CD8-positive, alpha-beta memory T cell (primary cell): ENCODE results near the gene PCDHA13. TPM values are rescaled to one million over a fixed set of nuclear protein-coding genes. Genes with fewer than 3 reads are reported as not detected.
"Not testable (repeated sequence)": the region's sequence is repeated elsewhere in the genome, so short reads cannot be mapped to it uniquely, and the experiment has no call there.

Source experiments
- CTCF ChIA-PET: fragments of 350-600 bp; sonication (Branson Sonifier 250); formaldehyde crosslinking; loops from one replicate; lab custom pipeline; 2021; ENCODE audit warnings: antibody characterized with exemption; lab: Charles Lee
- POLR2A ChIA-PET: fragments of 350-600 bp; sonication (Branson Sonifier 250); formaldehyde crosslinking; loops from one replicate; lab custom pipeline; 2021; ENCODE audit warnings: antibody characterized with exemption; lab: Charles Lee
- DNase-seq, 5 donors: peaks; one replicate each; pipeline versions ENCODE4 v3.0.0 to v3.0.0-alpha.2; 2020 to 2022; ENCODE audit warnings: mixed read lengths in 1 of 5
- H3K27ac ChIP-seq: one replicate; pipeline ENCODE4 v1.7.0; 2013; ENCODE audit warnings: low read depth, mild to moderate bottlenecking, low read length, moderate library complexity
- H3K27me3 ChIP-seq: 2 replicates; pipeline ENCODE4 v1.7.0; 2013; ENCODE audit warnings: low read length, mild to moderate bottlenecking; ENCODE audit not compliant: insufficient read depth, poor library complexity, severe bottlenecking
- H3K36me3 ChIP-seq: 2 replicates; pipeline ENCODE4 v1.7.0; 2013; ENCODE audit warnings: mild to moderate bottlenecking, low read length, moderate library complexity; ENCODE audit not compliant: insufficient read depth
- H3K4me1 ChIP-seq: 2 replicates; pipeline ENCODE4 v1.7.0; 2013; ENCODE audit warnings: mild to moderate bottlenecking, low read length, moderate library complexity; ENCODE audit not compliant: insufficient read depth
- H3K4me3 ChIP-seq: 2 replicates; pipeline ENCODE4 v1.7.0; 2013; ENCODE audit warnings: mild to moderate bottlenecking, low read length
- H3K9me3 ChIP-seq: 2 replicates; pipeline ENCODE4 v1.7.0; 2013; ENCODE audit warnings: mild to moderate bottlenecking, low read length
- H3K27ac Mint-ChIP-seq, 8 donors: one replicate each; pipeline ENCODE4 v1.8.0; 2020 to 2021; ENCODE audit warnings: mixed read lengths in 8 of 8, mild to moderate bottlenecking in 6 of 8, inconsistent platforms in 3 of 8, moderate library complexity in 3 of 8
- H3K27me3 Mint-ChIP-seq, 2 donors: one replicate each; pipeline ENCODE4 v1.8.0; 2020 to 2021; ENCODE audit warnings: mixed read lengths in 2 of 2, mild to moderate bottlenecking in 1 of 2, moderate library complexity in 1 of 2
- H3K36me3 Mint-ChIP-seq, 3 donors: one replicate each; pipeline ENCODE4 v1.8.0; 2020 to 2021; ENCODE audit warnings: mixed read lengths in 3 of 3, inconsistent platforms in 1 of 3, mild to moderate bottlenecking in 1 of 3
- H3K4me1 Mint-ChIP-seq, 3 donors: one replicate each; pipeline ENCODE4 v1.8.0; 2020 to 2021; ENCODE audit warnings: mixed read lengths in 3 of 3, inconsistent platforms in 1 of 3, mild to moderate bottlenecking in 1 of 3
- H3K4me3 Mint-ChIP-seq, 7 donors: one replicate each; pipeline ENCODE4 v1.8.0; 2020 to 2021; ENCODE audit warnings: mixed read lengths in 7 of 7, mild to moderate bottlenecking in 6 of 7, moderate library complexity in 4 of 7, inconsistent platforms in 2 of 7
- H3K9me3 Mint-ChIP-seq, 5 donors: one replicate each; pipeline ENCODE4 v1.8.0; 2020 to 2022; ENCODE audit warnings: mixed read lengths in 5 of 5, mild to moderate bottlenecking in 3 of 5, moderate library complexity in 2 of 5, inconsistent platforms in 1 of 5
- polyA plus RNA-seq: library from polyadenylated mRNA; unstranded; fragments of 300-500 nt; fragmentation: Illumina TruSeq; gene quantifications from one replicate; pipeline ENCODE4 v1.2.3, GENCODE V29; 2021
- total RNA-seq, 2 experiments: library from RNA; stranded (reverse); gene quantifications; one replicate each; pipeline ENCODE4 v1.2.3, GENCODE V29; 2021

The PCDHA13 gene
- total and polyA plus RNA-seq, 3 experiments from 2014 or later: not detected

GRCh38 chr5:140868721-140869554 is 13.0 kb upstream of the PCDHA13 start, which contains the start of gene PCDHA11:
Gene PCDHA11, plus strand, starts transcription at chr5:140868957. Its CDS starts 147 bp downstream, at chr5:140869104.
- Mint-ChIP-seq H3K27ac (no peak within 1 kb of the TSS), H3K36me3 (peaks cover 0 to 4% (median 0%) of the 10 kb centered on the region in 3 donors), H3K4me3 (no peak within 1 kb of the TSS), H3K4me1 (no peaks in the 10 kb centered on the region), H3K9me3 (peaks cover 11 to 26% (median 14%) of the 10 kb centered on the region in 5 donors), H3K27me3 (peaks cover 2 to 24% of the 10 kb centered on the region in 2 donors)
- Histone ChIP-seq H3K27ac (no peak within 1 kb of the TSS), H3K36me3 (no peaks in the 10 kb centered on the region), H3K9me3 (no peaks in the 10 kb centered on the region), H3K4me3 (no peak within 1 kb of the TSS), H3K4me1 (no peaks in the 10 kb centered on the region), H3K27me3 (no peaks in the 10 kb centered on the region)
- ChIA-PET POLR2A (no interaction called here), CTCF (no interaction called here)
- DNase-seq: no peak

- Histone ChIP-seq H3K27me3 (no peaks in the 10 kb centered on the region), H3K9me3 (no peaks in the 10 kb centered on the region), H3K4me3 (no peak overlapping the region), H3K4me1 (no peaks in the 10 kb centered on the region), H3K27ac (no peak overlapping the region), H3K36me3 (no peaks in the 10 kb centered on the region)
- no peak overlapping the region for H3K27ac Mint-ChIP-seq
- ChIA-PET CTCF (no interaction called here), POLR2A (no interaction called here)
- no peak for DNase-seq
- H3K4me1 Mint-ChIP-seq: no peaks in the 10 kb centered on the region
- H3K4me3 Mint-ChIP-seq: no peak overlapping the region
- peaks cover 11 to 31% (median 14%) of the 10 kb centered on the region in 5 donors for H3K9me3 Mint-ChIP-seq
- peaks cover 0 to 8% (median 0%) of the 10 kb centered on the region in 3 donors for H3K36me3 Mint-ChIP-seq
- peaks cover 2 to 26% of the 10 kb centered on the region in 2 donors for H3K27me3 Mint-ChIP-seq
Measured at GRCh38 chr5:140869555-140869886, 12.4 kb upstream of the PCDHA13 start.

GRCh38 chr5:140870221-140871201 is 11.4 kb upstream of the PCDHA13 start:
- ChIA-PET CTCF (no interaction called here), POLR2A (no interaction called here)
- peaks cover 10 to 30% of the 10 kb centered on the region in 2 donors for H3K27me3 Mint-ChIP-seq
- no peaks in the 10 kb centered on the region for H3K27me3 ChIP-seq
- no peak for DNase-seq
- H3K9me3 Mint-ChIP-seq: peaks cover 10 to 40% (median 22%) of the 10 kb centered on the region in 5 donors
- no peak overlapping the region for H3K4me3 Mint-ChIP-seq
- H3K36me3 Mint-ChIP-seq: peaks cover 0 to 9% (median 0%) of the 10 kb centered on the region in 3 donors
- no peak overlapping the region for H3K27ac ChIP-seq
- no peak overlapping the region for H3K4me3 ChIP-seq
- no peak overlapping the region for H3K27ac Mint-ChIP-seq
- no peaks in the 10 kb centered on the region for H3K9me3 ChIP-seq
- H3K4me1 ChIP-seq: no peaks in the 10 kb centered on the region
- H3K4me1 Mint-ChIP-seq: no peaks in the 10 kb centered on the region
- no peaks in the 10 kb centered on the region for H3K36me3 ChIP-seq

GRCh38 chr5:140875085-140876065 is 6.5 kb upstream of the PCDHA13 start, which contains the start of gene PCDHA12:
Gene PCDHA12, plus strand, starts transcription at chr5:140875308. Its CDS starts 165 bp downstream, at chr5:140875473.
- CTCF ChIA-PET: no interaction called here
- H3K9me3 Mint-ChIP-seq: peaks cover 6 to 38% (median 31%) of the 10 kb centered on the region in 5 donors

GRCh38 chr5:140876541-140877261 is 5.2 kb upstream of the PCDHA13 start:
- H3K27ac Mint-ChIP-seq, H3K9me3 ChIP-seq, H3K36me3 Mint-ChIP-seq, DNase-seq, POLR2A ChIA-PET, H3K4me3 ChIP-seq, H3K27ac ChIP-seq, CTCF ChIA-PET, H3K4me1 ChIP-seq, H3K27me3 ChIP-seq, H3K4me1 Mint-ChIP-seq, H3K36me3 ChIP-seq, H3K4me3 Mint-ChIP-seq: not testable (repeated sequence)
- Mint-ChIP-seq H3K9me3 (peaks cover 14 to 46% (median 36%) of the 10 kb centered on the region in 5 donors), H3K27me3 (peaks cover 35 to 50% of the 10 kb centered on the region in 2 donors)

More at GRCh38 chr5:140875085-140876065, 6.5 kb upstream of the PCDHA13 start, which contains the start of gene PCDHA12:
- peaks cover 0 to 5% (median 0%) of the 10 kb centered on the region in 3 donors for H3K36me3 Mint-ChIP-seq
- no peaks in the 10 kb centered on the region for H3K36me3 ChIP-seq
- H3K4me3 ChIP-seq: no peak within 1 kb of the TSS
- H3K27ac Mint-ChIP-seq: no peak within 1 kb of the TSS
- no peak within 1 kb of the TSS for H3K27ac ChIP-seq
- peaks cover 3% of the 10 kb centered on the region for H3K9me3 ChIP-seq
- no peak for DNase-seq
- H3K4me1 ChIP-seq: no peaks in the 10 kb centered on the region
- POLR2A ChIA-PET: no interaction called here
- peaks cover 4% of the 10 kb centered on the region for H3K27me3 ChIP-seq
- no peak within 1 kb of the TSS for H3K4me3 Mint-ChIP-seq
- peaks cover 30 to 41% of the 10 kb centered on the region in 2 donors for H3K27me3 Mint-ChIP-seq
- H3K4me1 Mint-ChIP-seq: no peaks in the 10 kb centered on the region

- peaks cover 0 to 5% (median 0%) of the 10 kb centered on the region in 3 donors for H3K36me3 Mint-ChIP-seq
- CTCF ChIA-PET: no interaction called here
- H3K27ac Mint-ChIP-seq: no peak overlapping the region
- H3K4me3 ChIP-seq: no peak overlapping the region
- no peaks in the 10 kb centered on the region for H3K4me1 ChIP-seq
- no peak for DNase-seq
- H3K4me1 Mint-ChIP-seq: no peaks in the 10 kb centered on the region
- no peak overlapping the region for H3K27ac ChIP-seq
- H3K9me3 ChIP-seq: peaks cover 3% of the 10 kb centered on the region
- no peaks in the 10 kb centered on the region for H3K36me3 ChIP-seq
- peaks cover 13 to 44% (median 34%) of the 10 kb centered on the region in 5 donors for H3K9me3 Mint-ChIP-seq
- H3K4me3 Mint-ChIP-seq: no peak overlapping the region
- H3K27me3 ChIP-seq: peaks cover 4% of the 10 kb centered on the region
- POLR2A ChIA-PET: no interaction called here
- H3K27me3 Mint-ChIP-seq: peaks cover 36 to 50% of the 10 kb centered on the region in 2 donors
Measured at GRCh38 chr5:140877262-140877581, 4.7 kb upstream of the PCDHA13 start.

- Mint-ChIP-seq H3K36me3 (no peaks in the 10 kb centered on the region), H3K27me3 (peaks cover 28 to 36% of the 10 kb centered on the region in 2 donors), H3K27ac (no peak overlapping the region), H3K4me3 (no peak overlapping the region), H3K9me3 (peaks cover 20 to 34% (median 24%) of the 10 kb centered on the region in 5 donors), H3K4me1 (no peaks in the 10 kb centered on the region)
- H3K27ac ChIP-seq: no peak overlapping the region
- ChIA-PET CTCF (no interaction called here), POLR2A (no interaction called here)
- no peak overlapping the region for H3K4me3 ChIP-seq
- DNase-seq: no peak
- H3K36me3 ChIP-seq: no peaks in the 10 kb centered on the region
- H3K27me3 ChIP-seq: peaks cover 4% of the 10 kb centered on the region
- no peaks in the 10 kb centered on the region for H3K9me3 ChIP-seq
- H3K4me1 ChIP-seq: no peaks in the 10 kb centered on the region
Measured at GRCh38 chr5:140882591-140882899, 621 bp downstream of the PCDHA13 start.
